ENCODE data around the gene FIGN.

Gene FIGN, protein sequence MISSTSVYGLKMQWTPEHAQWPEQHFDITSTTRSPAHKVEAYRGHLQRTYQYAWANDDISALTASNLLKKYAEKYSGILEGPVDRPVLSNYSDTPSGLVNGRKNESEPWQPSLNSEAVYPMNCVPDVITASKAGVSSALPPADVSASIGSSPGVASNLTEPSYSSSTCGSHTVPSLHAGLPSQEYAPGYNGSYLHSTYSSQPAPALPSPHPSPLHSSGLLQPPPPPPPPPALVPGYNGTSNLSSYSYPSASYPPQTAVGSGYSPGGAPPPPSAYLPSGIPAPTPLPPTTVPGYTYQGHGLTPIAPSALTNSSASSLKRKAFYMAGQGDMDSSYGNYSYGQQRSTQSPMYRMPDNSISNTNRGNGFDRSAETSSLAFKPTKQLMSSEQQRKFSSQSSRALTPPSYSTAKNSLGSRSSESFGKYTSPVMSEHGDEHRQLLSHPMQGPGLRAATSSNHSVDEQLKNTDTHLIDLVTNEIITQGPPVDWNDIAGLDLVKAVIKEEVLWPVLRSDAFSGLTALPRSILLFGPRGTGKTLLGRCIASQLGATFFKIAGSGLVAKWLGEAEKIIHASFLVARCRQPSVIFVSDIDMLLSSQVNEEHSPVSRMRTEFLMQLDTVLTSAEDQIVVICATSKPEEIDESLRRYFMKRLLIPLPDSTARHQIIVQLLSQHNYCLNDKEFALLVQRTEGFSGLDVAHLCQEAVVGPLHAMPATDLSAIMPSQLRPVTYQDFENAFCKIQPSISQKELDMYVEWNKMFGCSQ

DNA sequence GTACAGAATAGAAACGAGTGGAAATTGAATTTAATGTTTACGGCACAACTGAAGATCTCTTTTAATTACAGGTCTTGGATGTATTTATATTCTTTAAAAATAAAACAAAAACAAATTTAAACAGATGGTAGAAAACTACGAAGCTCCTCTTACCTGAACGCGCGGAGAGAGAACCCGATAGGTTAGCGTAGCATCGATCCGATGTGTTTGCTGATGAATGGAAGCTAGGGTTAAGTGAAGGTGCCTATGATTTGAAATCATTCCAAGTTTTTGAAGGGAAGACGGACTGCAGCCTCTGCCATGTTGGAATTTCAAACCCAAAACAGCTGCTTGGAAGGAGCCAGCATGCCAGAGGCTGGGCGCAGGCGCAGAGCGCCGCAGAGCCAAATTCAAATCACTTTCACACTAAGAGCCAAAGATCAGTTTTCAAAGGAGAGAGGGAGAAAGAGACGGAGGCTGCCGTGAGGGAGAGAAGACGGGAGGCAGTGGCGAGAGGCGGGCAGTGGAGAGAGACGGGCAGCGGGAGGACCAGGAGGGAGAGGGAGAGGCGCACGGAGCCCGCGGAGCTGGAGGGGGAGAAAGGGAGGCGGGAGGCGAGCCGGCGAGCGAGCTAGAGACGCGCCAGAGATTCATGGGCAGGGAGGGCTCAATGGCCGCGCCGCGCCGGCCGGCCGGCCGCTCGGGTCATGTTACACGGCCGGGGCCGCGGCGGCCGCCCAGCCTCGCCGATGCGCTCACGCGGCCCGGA is at the start of gene FIGN:
Gene FIGN, minus strand, starts transcription at position 324 of the 748 bp plus-strand sequence. CDS start 1,081 bp downstream, outside the sequence.
- FAIRE-seq = no peak

DNA sequence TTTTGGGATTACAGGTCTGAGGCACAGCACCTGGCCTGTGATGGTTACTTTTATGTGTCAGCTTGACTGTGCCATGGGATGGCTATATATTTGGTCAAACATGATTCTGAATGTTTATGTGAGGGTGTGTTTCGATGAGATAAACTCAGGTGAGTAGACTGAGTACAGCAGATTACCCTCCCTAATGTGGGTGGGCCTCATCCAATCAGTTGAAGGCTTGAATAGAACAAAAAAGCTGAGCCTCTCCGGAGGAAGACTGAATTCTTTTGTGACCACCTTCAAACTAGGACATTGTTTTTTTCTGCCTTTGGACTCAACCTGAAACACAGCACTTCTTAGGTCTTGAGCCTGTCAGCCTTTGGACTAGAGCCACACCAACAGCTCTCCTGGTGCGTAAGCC is 49.4 kb upstream of the FIGN start:
- no peak for FAIRE-seq

DNA sequence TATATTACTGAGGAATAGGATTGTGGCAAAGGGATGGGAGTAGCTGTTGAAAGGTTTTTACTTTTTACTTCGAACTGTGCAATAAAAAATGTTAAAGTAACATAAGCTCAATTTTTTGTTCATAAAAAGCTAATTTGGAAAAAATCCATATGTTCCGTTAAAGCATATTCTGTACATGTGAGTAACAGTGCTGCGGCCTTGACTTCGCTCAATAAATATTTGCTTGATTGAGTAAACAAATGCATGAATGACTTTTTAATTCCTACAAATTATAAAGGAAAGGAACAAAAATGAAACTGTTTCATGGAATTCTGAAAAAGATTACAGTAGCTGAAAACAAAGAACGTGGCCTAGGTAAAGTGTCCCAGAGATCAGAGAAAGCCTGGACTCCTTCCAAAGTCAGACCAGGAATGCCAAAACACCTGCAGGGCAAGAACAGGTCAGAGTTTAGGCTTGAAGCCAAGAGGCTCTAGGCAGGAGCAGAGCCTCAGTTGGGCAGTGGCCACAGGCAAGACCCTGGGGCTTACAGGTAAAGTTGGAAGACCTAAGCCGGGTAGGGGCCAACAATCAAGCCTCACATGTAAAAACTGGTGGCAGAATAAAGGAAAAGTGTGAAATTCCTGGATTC is 44.3 kb upstream of the FIGN start:
- FAIRE-seq = no peak

DNA sequence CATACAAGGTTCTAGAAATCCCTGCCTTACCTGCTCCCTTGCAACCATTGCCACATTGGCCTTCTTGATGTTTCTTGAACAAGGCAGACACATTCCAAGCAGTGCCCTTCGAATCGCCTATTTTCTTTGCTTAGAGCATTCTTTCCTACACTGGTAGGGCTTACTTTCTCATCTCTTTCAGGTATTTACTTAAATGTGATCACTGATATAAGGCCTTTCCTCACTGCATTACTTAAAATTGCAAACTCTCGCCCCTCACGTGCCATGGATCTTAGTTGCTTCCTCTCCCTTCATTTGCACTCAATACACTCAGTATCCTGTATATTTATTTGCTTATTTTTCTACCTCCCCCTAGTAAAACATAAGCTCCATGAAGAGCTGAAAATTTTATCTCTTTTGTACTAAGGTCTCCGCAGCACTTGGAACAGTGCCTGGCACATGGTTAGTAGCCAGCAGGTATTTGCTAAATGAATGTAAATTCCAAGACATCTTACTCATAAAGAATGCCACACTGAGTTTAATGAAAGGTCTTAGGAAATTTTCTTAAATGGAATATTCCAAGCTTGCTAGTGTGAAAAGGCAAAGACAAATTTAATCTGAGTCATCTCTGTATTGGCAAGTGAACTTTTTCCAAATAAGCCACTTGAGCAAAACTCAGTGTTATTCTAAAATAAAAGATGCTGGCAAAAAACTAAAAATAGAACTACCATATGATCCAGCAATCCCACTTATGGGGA is 42.4 kb upstream of the FIGN start:
- no peak for FAIRE-seq

DNA sequence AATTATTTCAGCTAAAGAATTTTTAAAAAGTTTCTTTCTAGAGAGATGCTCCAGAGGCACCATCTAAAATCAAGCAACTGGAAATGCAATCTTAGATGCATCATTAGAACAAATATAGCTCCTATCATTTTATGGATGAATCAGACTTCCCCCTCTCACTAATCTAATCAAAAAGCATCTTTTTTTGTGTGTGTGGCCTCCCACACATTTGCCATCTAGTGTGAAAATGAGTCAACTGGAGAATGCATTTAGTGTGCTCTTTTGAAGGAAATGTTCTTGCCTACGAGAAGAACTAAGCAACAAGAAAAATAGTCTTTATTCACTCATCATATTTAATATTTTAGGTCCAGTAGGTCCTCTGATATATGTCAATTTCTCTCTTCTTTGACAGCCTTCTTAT is 39.5 kb upstream of the FIGN start:
- FAIRE-seq = no peak

DNA sequence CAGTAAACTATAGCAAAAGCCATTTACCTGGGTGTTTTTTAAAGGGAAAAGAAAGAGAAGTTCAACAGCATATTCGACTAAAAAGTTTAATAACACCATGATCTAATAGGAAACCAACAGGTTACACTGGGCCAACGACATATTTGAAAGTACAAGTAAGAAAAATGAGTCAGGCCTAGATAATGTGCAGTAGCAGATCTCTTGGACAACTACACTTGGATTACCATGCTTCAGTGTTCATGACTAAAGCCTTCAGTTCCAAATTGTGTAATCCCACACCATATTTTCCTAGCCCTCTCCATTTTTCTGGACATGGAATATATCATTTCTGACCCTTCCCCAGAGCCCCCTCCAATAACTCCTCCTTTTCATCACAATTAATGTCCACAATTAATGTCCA is 39.1 kb upstream of the FIGN start:
- FAIRE-seq = no peak

DNA sequence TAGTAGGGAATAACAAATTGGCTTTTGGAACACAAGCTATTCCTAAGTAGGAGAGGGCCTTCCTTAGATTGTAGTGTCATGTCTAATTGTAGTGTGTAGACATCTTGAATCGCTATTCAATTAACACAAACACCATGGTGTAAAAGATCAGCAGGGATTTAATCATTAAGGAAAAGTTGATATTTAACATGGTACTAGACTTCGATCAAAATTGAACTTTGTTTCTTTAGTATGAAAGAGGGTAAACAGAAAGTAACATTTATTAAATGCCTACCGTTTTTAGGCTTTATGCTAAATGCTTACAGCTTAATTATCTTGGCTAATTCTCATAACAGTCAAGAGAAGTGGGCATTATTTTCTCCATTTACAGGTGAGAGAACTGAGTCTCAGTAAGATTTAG is 37.5 kb upstream of the FIGN start:
- no peak for FAIRE-seq

DNA sequence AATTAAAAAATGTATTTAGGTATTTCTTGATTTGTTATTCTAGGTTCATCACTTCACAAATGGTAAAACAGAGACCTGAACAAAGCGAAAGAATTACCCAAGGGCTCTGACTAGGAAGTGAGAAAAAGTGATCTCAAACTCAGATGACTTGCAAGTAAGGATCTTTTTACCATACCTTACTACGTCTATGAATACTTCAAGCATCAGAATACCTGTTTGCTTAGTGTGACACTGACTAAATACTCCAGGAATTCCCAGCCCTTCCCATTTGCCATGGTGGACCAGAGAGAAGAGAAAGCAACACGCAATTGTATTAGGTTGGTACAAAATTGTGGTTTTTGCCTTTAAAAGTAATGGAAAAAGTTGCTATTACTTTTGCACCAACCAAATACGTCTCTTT is 35.8 kb upstream of the FIGN start:
- no peak for FAIRE-seq

DNA sequence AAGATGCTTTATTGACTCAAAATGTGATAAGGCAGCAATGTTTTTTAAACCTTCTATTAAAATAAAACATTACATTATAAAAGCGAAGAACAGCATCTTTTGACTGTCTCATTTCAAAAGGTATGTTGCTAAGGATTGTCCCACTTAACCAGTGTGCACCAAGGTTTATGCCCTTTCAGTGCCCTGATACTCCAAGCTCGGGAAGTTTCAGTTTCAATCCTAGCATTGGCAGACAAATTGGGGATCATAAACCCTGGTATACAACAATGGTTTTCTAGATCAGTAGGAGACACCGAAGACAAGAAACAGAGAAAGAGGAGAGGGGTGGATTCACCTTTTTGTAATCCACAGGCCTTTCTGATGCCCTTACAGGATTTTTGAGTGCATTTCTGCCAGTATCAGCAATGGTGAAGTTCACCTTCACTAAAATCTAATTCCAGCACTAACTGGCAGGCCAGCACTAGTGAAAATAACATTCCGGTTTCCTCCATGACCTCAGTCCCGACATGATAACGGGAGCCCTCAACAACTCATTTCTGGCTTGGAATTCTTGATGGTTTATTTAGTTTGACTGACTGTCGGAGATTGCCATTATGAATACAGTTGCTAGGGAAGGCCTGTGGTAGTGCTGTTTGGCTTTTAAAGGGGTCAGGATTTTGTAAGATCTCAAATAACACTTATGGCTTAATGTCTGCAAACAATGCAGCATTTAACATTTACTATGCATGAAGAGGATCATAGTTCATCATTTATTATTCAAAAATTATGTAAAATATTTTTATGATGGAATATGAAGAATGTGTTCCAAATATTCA is 33.3 kb upstream of the FIGN start:
- FAIRE-seq = no peak

DNA sequence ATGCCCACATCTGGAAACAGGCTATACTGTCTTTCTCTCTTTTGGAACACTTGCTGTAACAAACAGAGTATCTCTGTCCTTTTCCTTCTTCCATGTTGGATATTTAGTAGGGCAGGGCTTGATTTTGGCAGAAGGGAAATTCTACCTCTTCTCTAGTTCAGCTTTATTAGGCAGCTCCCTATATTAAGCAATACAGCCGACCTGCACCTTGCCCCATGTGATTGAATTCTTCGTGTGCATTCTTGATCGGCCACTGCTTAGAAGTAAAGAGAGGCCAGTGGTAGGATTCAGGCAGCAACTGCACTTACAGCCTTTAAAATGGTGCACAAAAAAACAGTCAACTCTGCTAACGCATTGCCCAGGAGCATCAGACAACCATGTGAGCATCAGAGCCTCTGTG is 31.3 kb upstream of the FIGN start:
- FAIRE-seq = no peak

DNA sequence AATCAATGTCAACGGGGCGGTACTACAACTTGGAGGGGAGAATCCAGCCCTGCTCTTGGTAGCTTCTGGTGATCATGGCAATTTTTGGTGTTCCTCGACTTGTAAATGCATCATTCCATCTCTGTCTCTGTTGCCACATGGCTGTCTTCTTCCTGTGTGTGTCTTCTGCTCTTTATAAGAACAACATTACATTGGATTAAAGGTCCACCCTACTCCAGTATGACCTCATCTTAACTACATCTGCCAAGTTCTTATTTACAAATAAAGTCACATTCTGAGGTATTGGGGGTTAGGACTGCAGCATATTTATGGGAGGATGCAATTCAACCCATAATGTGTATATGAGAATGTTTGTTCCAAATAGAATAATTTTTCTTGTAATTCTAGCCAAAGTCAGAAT is 28.8 kb upstream of the FIGN start:
- no peak for FAIRE-seq

DNA sequence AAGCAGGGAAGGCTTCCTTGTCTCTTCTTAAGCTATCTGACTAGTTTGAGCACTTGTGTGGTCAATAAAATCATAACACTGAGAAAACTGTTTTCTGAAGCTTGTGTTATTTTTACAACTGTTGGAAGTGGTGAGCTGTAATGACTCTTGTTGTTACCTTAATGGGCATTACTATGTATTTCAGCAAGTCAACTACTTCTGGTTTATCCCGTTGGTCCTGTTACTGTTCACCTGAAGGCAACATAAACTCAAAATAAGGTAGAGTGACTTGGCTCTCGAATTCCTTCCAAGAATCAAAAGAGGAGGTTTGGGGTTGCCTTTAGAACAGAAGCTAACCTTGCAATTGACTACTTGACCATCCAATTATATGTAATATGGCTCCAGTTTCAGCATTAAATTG is 23.2 kb upstream of the FIGN start:
- FAIRE-seq = no peak

DNA sequence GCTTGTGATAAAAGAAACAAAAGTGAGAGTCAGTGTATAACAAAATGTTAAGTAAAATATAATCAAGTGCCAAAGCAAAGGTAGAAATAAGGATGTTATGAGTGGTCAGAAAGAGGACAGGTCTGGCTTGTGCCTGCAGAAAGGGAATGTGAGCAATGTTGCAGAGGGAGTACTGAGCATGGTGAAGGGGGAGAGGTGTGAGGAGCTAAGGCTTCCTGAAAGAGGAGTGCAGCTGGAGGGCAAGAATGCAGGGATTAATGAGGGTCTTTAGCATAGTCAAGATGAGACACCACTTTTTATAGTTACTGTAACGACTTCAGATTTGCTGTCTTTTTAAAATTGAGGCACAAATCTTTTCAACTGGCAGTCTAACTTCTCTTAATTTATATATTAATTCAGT is 22.0 kb upstream of the FIGN start:
- no peak for FAIRE-seq

DNA sequence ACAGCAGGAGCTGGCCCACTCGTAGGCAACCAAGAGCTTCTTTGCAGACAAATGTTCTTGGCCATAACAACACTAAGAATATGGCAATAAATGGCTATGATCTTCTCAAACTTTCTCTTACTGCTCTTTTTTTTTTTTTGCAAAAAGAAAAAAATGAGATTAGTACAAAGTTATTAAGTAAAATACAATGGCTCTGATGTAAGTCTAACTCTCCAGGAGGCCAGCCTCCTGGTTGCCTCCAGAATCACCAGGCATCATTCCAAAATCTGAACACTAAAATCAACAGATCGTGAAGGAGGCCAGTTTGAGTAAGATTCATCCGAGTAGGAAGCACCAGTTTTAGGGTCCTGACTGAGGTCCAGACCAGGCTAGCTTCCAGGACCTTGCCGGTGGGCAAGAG is 20.8 kb upstream of the FIGN start:
- FAIRE-seq = no peak

DNA sequence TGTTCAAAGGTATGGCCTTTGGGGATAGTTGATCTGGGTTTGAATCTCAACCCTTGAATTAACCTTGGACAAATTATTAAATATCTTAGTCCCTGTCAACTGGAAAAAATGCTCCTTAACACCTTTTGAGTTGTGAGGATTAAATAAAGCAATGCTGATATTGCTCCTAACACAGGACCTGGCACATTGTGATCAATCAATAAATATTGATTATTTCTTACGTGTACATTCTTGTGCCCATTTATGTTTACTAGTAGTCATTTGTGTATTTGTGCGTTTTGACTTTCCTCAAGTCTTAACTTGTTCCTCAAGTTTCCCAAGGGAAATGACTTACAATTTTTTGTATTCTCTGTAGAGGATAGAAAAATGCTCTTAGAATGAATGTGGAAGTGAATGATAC is 19.6 kb upstream of the FIGN start:
- no peak for FAIRE-seq

DNA sequence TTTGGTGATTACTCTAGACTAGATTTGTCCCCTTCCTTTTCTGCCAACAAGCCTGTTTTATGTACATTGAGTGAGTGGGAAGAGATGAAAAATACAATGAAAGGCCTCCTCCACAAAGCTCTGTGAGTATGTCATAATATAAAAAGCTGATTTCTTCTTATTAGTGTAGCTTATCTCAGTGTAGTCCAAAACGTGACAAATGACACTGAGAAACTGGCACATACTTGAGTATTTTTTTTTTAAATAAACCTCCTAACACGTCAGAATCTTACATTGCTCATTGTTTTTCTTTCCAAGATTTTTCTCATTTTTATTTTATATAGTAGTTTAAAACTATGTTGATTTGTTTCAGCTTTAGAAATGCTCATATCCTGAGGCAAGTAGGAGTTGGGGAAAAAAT is 17.9 kb upstream of the FIGN start:
- no peak for FAIRE-seq

DNA sequence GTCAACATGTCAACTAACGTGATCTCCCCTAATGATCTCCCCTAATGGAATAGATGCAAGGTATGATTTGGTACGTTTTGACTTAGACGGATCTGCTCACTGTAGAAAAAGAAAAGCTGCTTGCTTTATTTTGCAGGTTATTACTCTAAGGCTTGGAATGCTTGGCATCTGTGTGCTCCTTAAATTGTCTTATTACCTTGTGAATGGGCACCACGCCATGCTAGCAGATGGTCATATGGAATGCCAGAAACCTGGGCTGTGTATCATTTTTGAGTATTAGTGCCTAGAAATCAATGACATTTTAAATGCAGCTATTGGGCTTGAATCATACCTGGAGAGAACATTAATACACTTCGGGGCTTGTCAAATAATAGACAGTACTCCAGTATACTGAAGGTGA is 16.5 kb upstream of the FIGN start:
- FAIRE-seq = no peak

DNA sequence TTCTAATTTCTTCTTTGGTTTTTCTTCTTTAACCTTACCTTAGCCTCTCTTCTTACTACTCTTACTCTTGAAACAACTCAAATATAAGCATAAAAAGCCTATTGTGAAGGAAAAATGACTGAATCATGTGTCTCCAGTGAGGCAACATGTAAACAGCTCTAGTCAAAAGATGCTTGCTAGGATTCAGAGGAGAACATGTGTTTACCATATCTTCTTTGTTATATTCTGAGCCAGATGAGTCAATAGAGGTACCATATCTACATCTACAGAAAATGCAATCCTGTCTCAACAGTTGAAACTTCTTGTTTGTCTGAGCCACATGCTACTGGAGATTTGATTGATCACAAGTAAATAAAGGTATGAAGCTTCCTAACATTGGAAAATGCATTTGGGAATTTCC is 15.9 kb upstream of the FIGN start:
- FAIRE-seq = no peak

DNA sequence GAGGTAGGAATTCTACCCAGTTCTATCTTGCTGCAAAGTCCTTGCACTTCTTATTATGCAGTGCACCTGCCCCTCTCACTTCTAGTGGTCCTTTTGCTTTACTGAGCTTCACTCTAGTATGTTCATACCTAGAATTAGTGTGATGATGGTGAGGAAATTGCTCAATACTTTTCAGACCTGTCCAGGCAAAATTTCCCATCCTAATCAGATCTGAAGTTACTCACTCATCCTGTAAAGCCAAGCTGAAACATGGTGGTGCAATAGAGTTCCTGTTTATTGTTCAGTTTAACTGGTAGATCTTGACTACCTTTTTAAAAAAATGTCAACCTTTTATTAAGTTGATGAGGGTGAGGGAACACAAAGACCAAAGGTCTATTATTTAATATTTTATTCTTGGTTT is 12.6 kb upstream of the FIGN start:
- FAIRE-seq = no peak

DNA sequence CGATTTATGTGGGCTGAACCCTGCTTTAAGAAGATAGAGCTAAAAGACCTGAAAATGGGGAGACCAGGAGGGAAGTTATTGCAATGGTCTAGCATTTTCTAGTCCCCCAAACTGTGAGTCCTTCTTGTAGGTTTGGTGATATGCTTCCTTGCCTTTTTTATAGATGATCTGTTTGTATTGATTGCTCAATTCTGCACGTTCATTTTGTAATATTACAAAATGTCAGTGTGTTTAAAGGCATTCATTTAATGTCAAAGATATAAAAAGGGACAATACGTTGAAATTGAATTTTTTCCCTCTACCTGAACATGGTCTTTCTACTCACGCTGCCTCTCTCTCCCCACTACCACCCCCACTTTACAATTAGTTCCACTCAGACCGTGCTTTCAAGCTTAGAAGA is 5.6 kb upstream of the FIGN start:
- FAIRE-seq = no peak

DNA sequence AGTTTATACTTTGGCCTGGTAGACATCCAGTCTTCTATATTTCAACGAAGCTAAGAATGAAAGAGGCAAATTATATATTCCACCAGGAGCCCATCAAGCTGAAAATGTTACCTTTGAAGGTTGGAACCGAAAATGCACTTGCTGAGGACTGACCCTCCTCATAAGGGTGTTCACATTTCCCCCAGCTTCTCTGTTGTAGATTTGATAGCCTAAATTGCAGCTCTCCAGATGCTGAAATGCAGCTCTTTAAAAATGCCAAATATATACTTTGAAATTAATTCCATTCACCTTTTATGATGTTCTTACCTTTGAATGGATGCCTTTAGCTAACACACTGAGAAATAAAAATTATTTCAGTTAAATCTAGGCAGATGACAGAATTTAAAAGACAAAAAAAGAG is 1.8 kb upstream of the FIGN start:
- FAIRE-seq = no peak

DNA sequence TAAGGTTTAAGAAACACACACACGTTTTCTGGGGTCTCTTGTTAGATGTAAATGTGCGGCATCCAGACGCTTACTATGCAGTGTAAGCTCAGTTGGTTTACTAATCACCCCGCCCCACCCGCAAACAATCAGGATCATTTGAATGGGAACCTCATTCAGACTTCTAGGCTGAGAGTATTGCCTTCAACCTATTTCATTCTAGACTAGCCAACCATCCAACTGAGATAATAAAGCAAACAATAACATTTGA is 1.3 kb upstream of the FIGN start:
- FAIRE-seq = no peak
